GM08714 (cell line): ENCODE measurements around the gene SHOX.
"Not testable (repeated sequence)": the region's sequence is repeated elsewhere in the genome, so short reads cannot be mapped to it uniquely, and the experiment has no call there.

Source experiments
- H3K4me3 ChIP-seq: fragments of 200-500 bp; sonication (Bioruptor generic); 2 replicates; pipeline ENCODE4 v1.5.1; 2014; ENCODE audit warnings: mild to moderate bottlenecking, low read length, inconsistent platforms
- ZNF274 ChIP-seq: IDR thresholded peaks from 2 replicates; pipeline ENCODE4 v1.6.1; 2012; ENCODE audit warnings: mild to moderate bottlenecking, low read depth, low read length

Gene SHOX

DNA sequence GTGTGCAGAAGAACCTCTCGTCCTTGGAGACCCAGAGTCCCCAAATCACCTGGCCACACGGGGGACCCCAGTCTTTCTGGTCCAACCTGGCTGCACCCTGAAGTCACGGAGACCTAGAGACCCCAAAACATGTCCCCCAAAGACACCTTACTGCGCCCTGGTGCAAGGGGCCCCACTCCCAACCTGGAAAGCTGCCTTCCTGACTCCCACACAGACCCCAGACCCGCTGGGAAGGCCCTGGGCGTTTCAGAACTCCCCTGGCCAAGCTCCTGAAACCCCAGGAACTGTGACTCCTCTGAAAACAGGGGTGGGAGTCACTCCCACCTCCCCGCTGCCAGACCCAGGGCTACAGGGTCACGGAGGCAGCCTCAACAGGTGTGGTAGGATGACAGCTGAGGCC lies 12.7 kb upstream of the SHOX start:
- no peak overlapping the region for H3K4me3 ChIP-seq
- no peak for TF ChIP-seq ZNF274

- not testable (repeated sequence) for H3K4me3 ChIP-seq
These were observed 12.3 kb upstream of the SHOX start for GRCh38 chrX:618304-618703.

- H3K4me3 ChIP-seq, result no peak overlapping the region
- no peak for TF ChIP-seq ZNF274
These were observed 11.7 kb upstream of the SHOX start for GRCh38 chrX:618761-619450.

- H3K4me3 ChIP-seq, result no peak overlapping the region
- TF ChIP-seq ZNF274, result no peak
These were observed 11.2 kb upstream of the SHOX start for GRCh38 chrX:619451-619811.

- TF ChIP-seq ZNF274, result no peak
- H3K4me3 ChIP-seq, result no peak overlapping the region
These were observed 10.6 kb upstream of the SHOX start for GRCh38 chrX:619812-620531.

GRCh38 chrX:621705-622503 lies 8.7 kb upstream of the SHOX start:
- H3K4me3 ChIP-seq, result no peak overlapping the region
- TF ChIP-seq ZNF274, result no peak

- H3K4me3 ChIP-seq, result not testable (repeated sequence)
These were observed 7.8 kb upstream of the SHOX start for GRCh38 chrX:622802-623201.

GRCh38 chrX:623268-623598 lies 7.4 kb upstream of the SHOX start:
- no peak for TF ChIP-seq ZNF274
- no peak overlapping the region for H3K4me3 ChIP-seq

DNA sequence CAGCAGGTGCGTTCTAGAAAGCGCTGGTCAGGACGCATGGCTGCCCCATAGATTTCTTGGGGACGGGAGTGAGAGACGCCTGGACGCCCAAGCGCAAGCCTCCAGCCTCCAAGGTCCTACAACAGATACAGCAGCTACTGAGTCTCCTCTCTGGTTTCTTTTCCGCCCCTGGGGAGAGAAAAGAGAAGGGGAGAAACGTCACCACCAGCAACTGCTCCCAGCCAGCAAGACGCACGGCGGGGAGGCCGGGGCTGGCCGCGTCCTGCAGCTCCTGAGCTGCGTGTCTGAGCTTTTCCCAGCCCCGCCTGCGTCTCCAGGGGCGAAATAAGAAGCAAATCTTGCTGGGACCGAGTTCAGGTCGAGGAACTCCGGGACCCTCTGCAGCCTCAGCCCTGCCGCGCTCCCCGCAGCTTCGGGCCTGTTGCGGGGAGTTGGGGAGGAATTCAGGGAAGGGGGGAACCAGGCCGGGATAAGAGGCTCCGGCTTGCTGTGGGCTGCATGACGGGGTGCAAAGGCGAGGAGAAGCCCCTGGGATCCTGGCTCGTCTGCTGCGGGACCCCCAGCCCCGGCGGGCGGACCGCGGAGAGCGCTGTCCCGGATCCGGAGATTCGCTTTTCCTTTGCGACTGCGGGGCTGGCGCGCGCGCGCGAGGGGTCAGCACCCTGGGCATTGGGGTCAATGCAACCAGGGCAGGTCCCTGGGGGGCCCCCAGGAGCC lies 6.8 kb upstream of the SHOX start:
- no peak overlapping the region for H3K4me3 ChIP-seq

GRCh38 chrX:625137-625691 lies 5.4 kb upstream of the SHOX start:
- TF ChIP-seq ZNF274, result no peak
- no peak overlapping the region for H3K4me3 ChIP-seq

More for the DNA sequence above, 6.8 kb upstream of the SHOX start:
- no peak for TF ChIP-seq ZNF274

- H3K4me3 ChIP-seq, result not testable (repeated sequence)
These were observed 4.5 kb upstream of the SHOX start for GRCh38 chrX:626047-626446.

GRCh38 chrX:626745-627509 lies 3.7 kb upstream of the SHOX start:
- no peak for TF ChIP-seq ZNF274
- no peak overlapping the region for H3K4me3 ChIP-seq

GRCh38 chrX:627510-627981 lies 3.0 kb upstream of the SHOX start:
- no peak for TF ChIP-seq ZNF274
- H3K4me3 ChIP-seq, result no peak overlapping the region

GRCh38 chrX:627995-628394 lies 2.6 kb upstream of the SHOX start:
- H3K4me3 ChIP-seq, result no peak overlapping the region

More at GRCh38 chrX:627995-628394, 2.6 kb upstream of the SHOX start:
- TF ChIP-seq ZNF274, result no peak
